HL-60 (cell line): ENCODE results near the gene MYO1B.

Experiments used
- DNase-seq, 2 experiments: peaks; one replicate each; pipeline ENCODE4 v3.0.0-alpha.2; 2010 to 2020; ENCODE audit warnings: low read depth in 1 of 2, low spot score in 1 of 2
- H3K27ac ChIP-seq: fragments of 250-450 bp; sonication (Bioruptor Pico); replicated peaks from 2 replicates; pipeline ENCODE4 v1.5.1; 2020; ENCODE audit warnings: mild to moderate bottlenecking, moderate library complexity
- H3K27me3 ChIP-seq: fragments of 250-450 bp; sonication (Bioruptor Pico); 2 replicates; pipeline ENCODE4 v1.5.1; 2021; ENCODE audit warnings: mild to moderate bottlenecking, moderate library complexity; ENCODE audit not compliant: insufficient read depth, poor library complexity, severe bottlenecking
- H3K4me3 ChIP-seq: replicated peaks from 2 replicates; pipeline ENCODE4 v1.5.1; 2011; ENCODE audit warnings: mild to moderate bottlenecking, control low read depth, low read length; ENCODE audit not compliant: insufficient read depth
- CTCF ChIP-seq: IDR thresholded peaks from one replicate; pipeline ENCODE4 v1.5.1; 2011; ENCODE audit warnings: low read length, control low read depth, inconsistent platforms; ENCODE audit not compliant: insufficient read depth
- GABPA ChIP-seq: IDR thresholded peaks from 2 replicates; pipeline ENCODE4 v1.6.1; 2012; ENCODE audit warnings: low read depth
- POLR2AphosphoS5 ChIP-seq: IDR thresholded peaks from 2 replicates; pipeline ENCODE4 v1.6.1; 2012; ENCODE audit warnings: low read depth
- SPI1 ChIP-seq: IDR thresholded peaks from 2 replicates; pipeline ENCODE4 v1.6.1; 2012; ENCODE audit warnings: low read depth, mild to moderate bottlenecking, borderline replicate concordance
- TF ChIP-seq, protein P1 (sequence below): IDR thresholded peaks from 2 replicates; pipeline ENCODE4 v1.6.1; 2012; ENCODE audit warnings: low read depth; ENCODE audit not compliant: insufficient replicate concordance

The MYO1B gene

DNA sequence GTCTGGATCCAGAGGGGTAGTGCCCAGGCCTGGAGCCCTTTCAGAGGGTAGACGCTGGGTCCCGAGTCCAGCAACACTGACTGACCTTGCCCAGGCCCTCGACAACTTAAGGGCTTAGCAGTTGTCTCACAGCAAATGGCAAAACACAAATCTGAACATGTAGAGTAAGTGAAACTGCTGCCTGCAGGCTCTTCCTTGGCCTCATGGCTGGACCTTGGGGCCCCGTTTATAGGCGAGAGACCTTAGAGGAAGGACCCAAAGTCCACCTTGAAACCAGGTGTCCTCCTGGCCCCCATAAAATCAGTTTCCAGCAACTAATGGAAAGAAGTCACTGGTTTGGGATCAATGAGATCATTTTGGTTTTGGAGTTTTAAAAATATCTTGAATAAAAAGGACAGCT, 154.4 kb downstream of the MYO1B start:
- DNase-seq: no peak
- TF ChIP-seq SPI1: no peak
- no peak for TF ChIP-seq CTCF
- TF ChIP-seq POLR2AphosphoS5: no peak
- TF ChIP-seq GABPA: no peak
- TF ChIP-seq, protein P1, sequence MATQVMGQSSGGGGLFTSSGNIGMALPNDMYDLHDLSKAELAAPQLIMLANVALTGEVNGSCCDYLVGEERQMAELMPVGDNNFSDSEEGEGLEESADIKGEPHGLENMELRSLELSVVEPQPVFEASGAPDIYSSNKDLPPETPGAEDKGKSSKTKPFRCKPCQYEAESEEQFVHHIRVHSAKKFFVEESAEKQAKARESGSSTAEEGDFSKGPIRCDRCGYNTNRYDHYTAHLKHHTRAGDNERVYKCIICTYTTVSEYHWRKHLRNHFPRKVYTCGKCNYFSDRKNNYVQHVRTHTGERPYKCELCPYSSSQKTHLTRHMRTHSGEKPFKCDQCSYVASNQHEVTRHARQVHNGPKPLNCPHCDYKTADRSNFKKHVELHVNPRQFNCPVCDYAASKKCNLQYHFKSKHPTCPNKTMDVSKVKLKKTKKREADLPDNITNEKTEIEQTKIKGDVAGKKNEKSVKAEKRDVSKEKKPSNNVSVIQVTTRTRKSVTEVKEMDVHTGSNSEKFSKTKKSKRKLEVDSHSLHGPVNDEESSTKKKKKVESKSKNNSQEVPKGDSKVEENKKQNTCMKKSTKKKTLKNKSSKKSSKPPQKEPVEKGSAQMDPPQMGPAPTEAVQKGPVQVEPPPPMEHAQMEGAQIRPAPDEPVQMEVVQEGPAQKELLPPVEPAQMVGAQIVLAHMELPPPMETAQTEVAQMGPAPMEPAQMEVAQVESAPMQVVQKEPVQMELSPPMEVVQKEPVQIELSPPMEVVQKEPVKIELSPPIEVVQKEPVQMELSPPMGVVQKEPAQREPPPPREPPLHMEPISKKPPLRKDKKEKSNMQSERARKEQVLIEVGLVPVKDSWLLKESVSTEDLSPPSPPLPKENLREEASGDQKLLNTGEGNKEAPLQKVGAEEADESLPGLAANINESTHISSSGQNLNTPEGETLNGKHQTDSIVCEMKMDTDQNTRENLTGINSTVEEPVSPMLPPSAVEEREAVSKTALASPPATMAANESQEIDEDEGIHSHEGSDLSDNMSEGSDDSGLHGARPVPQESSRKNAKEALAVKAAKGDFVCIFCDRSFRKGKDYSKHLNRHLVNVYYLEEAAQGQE: no peak
- Histone ChIP-seq H3K27ac (no peak overlapping the region), H3K27me3 (no peaks in the 10 kb centered on the region), H3K4me3 (no peak overlapping the region)

- no peak for TF ChIP-seq CTCF
- TF ChIP-seq POLR2AphosphoS5: no peak
- no peak for TF ChIP-seq GABPA
- no peak for TF ChIP-seq SPI1
- no peak overlapping the region for H3K4me3 ChIP-seq
- DNase-seq: no peak
- no peaks in the 10 kb centered on the region for H3K27me3 ChIP-seq
- H3K27ac ChIP-seq: no peak overlapping the region
These were observed 156.1 kb downstream of the MYO1B start for GRCh38 chr2:191401287-191401686.

GRCh38 chr2:191402966-191403565, 157.9 kb downstream of the MYO1B start:
- Histone ChIP-seq H3K4me3 (no peak overlapping the region), H3K27ac (no peak overlapping the region), H3K27me3 (no peaks in the 10 kb centered on the region)
- TF ChIP-seq POLR2AphosphoS5 (no peak), SPI1 (no peak), CTCF (no peak), GABPA (no peak)
- TF ChIP-seq, protein P1: no peak
- DNase-seq: no peak

- TF ChIP-seq GABPA: no peak
- no peak for TF ChIP-seq POLR2AphosphoS5
- no peak for DNase-seq
- no peak overlapping the region for H3K4me3 ChIP-seq
- H3K27ac ChIP-seq: no peak overlapping the region
- H3K27me3 ChIP-seq: no peaks in the 10 kb centered on the region
These were observed 159.4 kb downstream of the MYO1B start for GRCh38 chr2:191404568-191404991.
